Activated CD4-positive, alpha-beta T cell treated with anti-CD3 and anti-CD28 coated beads, Interleukin-2, amount 10 ng/mL, durations not matched to agents 24 days and 14 days (primary cell): Measurements from ENCODE around the gene MUS81. TPM values are rescaled to one million over a fixed set of nuclear protein-coding genes. Genes with fewer than 3 reads are reported as not detected.

Experiments used
- DNase-seq: peaks from one replicate; pipeline ENCODE4 v3.0.0; 2022
- H3K27ac Mint-ChIP-seq: one replicate; pipeline ENCODE4 v1.8.0; 2022; ENCODE audit warnings: mild to moderate bottlenecking, mixed read lengths
- H3K27me3 Mint-ChIP-seq: one replicate; pipeline ENCODE4 v1.8.0; 2022; ENCODE audit warnings: mixed read lengths
- H3K36me3 Mint-ChIP-seq: one replicate; pipeline ENCODE4 v1.8.0; 2022; ENCODE audit warnings: low read depth, mild to moderate bottlenecking, mixed read lengths
- H3K4me1 Mint-ChIP-seq: one replicate; pipeline ENCODE4 v1.8.0; 2021; ENCODE audit warnings: mixed read lengths
- H3K4me3 Mint-ChIP-seq: one replicate; pipeline ENCODE4 v1.8.0; 2022; ENCODE audit warnings: mild to moderate bottlenecking, moderate library complexity, mixed read lengths
- H3K9me3 Mint-ChIP-seq: one replicate; pipeline ENCODE4 v1.8.0; 2021; ENCODE audit warnings: mixed read lengths
- intact Hi-C: fragments of 100-400 bp; cut with micrococcal nuclease; formaldehyde crosslinking; loops from one replicate; pipeline ENCODE4 v1.15.1; 2023
- total RNA-seq: library from RNA; stranded (reverse); gene quantifications from 2 replicates; pipeline ENCODE4 v1.2.3, GENCODE V29; 2022

The MUS81 gene, protein sequence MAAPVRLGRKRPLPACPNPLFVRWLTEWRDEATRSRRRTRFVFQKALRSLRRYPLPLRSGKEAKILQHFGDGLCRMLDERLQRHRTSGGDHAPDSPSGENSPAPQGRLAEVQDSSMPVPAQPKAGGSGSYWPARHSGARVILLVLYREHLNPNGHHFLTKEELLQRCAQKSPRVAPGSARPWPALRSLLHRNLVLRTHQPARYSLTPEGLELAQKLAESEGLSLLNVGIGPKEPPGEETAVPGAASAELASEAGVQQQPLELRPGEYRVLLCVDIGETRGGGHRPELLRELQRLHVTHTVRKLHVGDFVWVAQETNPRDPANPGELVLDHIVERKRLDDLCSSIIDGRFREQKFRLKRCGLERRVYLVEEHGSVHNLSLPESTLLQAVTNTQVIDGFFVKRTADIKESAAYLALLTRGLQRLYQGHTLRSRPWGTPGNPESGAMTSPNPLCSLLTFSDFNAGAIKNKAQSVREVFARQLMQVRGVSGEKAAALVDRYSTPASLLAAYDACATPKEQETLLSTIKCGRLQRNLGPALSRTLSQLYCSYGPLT
- total RNA-seq: 77.4 and 80.5 TPM in 2 replicates

GRCh38 chr11:65860278-65861164 is at the start of gene MUS81:
Gene MUS81 (plus strand): TSS chr11:65860433. CDS start chr11:65860754, 321 bp downstream.
- DNase-seq: peak; percentile 99
- Mint-ChIP-seq H3K36me3 (peaks cover 51% of the 10 kb centered on the region), H3K4me3 (peak within 1 kb of the TSS; percentile 92), H3K9me3 (no peaks in the 10 kb centered on the region), H3K4me1 (peaks cover 35% of the 10 kb centered on the region), H3K27ac (peak within 1 kb of the TSS; percentile 94), H3K27me3 (no peaks in the 10 kb centered on the region)
- intact Hi-C loops: loop anchor here (1.0 kb wide), 2 partner anchors 28 to 59 kb away; partner anchors contain the start of genes C11orf68, DRAP1 and FIBP

GRCh38 chr11:65811764-65812475 is 48.3 kb upstream of the MUS81 start:
- Mint-ChIP-seq H3K4me1 (peaks cover 10% of the 10 kb centered on the region), H3K9me3 (no peaks in the 10 kb centered on the region), H3K4me3 (no peak overlapping the region), H3K36me3 (no peaks in the 10 kb centered on the region), H3K27me3 (peaks cover 15% of the 10 kb centered on the region), H3K27ac (peak overlapping the region; percentile 20)
- no peak for DNase-seq
- intact Hi-C loops: no loop called here

- H3K36me3 Mint-ChIP-seq: no peaks in the 10 kb centered on the region
These were observed 45.9 kb upstream of the MUS81 start for GRCh38 chr11:65814131-65814985.

GRCh38 chr11:65814986-65815565 is 45.2 kb upstream of the MUS81 start:
- DNase-seq: no peak
- Mint-ChIP-seq H3K36me3 (no peaks in the 10 kb centered on the region), H3K4me3 (no peak overlapping the region), H3K27ac (no peak overlapping the region), H3K4me1 (peaks cover 21% of the 10 kb centered on the region), H3K9me3 (no peaks in the 10 kb centered on the region), H3K27me3 (peaks cover 7% of the 10 kb centered on the region)
- intact Hi-C loops: no loop called here

More at GRCh38 chr11:65814131-65814985, 45.9 kb upstream of the MUS81 start:
- Mint-ChIP-seq H3K9me3 (no peaks in the 10 kb centered on the region), H3K4me1 (peaks cover 21% of the 10 kb centered on the region), H3K27ac (no peak overlapping the region), H3K4me3 (no peak overlapping the region), H3K27me3 (peaks cover 7% of the 10 kb centered on the region)
- no peak for DNase-seq
- intact Hi-C loops: no loop called here

DNA sequence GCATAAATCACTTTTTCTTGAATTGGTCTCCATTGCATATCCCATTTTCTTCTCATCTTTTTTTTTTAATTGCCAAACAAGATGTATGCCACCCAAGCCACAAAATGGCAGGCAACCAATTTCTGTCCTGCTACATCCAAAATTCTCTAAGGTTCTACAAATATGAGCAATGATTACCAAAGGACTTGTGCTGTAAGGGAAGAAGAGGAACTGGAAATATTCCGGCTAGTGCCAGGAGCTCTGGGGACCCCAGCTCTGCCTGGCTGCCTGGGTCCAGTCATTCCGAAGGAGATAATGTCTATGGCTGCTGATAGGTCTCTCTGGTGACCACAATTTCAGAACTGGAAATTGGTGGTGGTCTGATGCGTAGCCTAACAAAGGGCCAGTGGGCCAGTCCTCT is 43.5 kb upstream of the MUS81 start:
- Mint-ChIP-seq H3K9me3 (no peaks in the 10 kb centered on the region), H3K4me3 (peak overlapping the region; percentile 83), H3K36me3 (no peaks in the 10 kb centered on the region), H3K27me3 (peaks cover 2% of the 10 kb centered on the region), H3K4me1 (peaks cover 17% of the 10 kb centered on the region), H3K27ac (no peak overlapping the region)
- DNase-seq: no peak
- intact Hi-C loops: no loop called here

GRCh38 chr11:65817312-65817834 is 42.9 kb upstream of the MUS81 start:
- intact Hi-C loops: no loop called here
- Mint-ChIP-seq H3K4me1 (peaks cover 17% of the 10 kb centered on the region), H3K4me3 (peak overlapping the region; percentile 83), H3K27ac (peak overlapping the region; percentile 87), H3K36me3 (no peaks in the 10 kb centered on the region), H3K27me3 (peaks cover 2% of the 10 kb centered on the region), H3K9me3 (no peaks in the 10 kb centered on the region)
- DNase-seq: no peak

- peak overlapping the region; percentile 83 for H3K4me3 Mint-ChIP-seq
- no peaks in the 10 kb centered on the region for H3K9me3 Mint-ChIP-seq
- intact Hi-C loops: loop anchor here (1.0 kb wide), 4 partner anchors 38 to 244 kb away; partner anchors contain the start of gene AP5B1
- H3K27ac Mint-ChIP-seq: peak overlapping the region; percentile 87
- no peaks in the 10 kb centered on the region for H3K36me3 Mint-ChIP-seq
- peaks cover 17% of the 10 kb centered on the region for H3K4me1 Mint-ChIP-seq
- H3K27me3 Mint-ChIP-seq: peaks cover 2% of the 10 kb centered on the region
- DNase-seq: peak; percentile 98
These were observed 42.2 kb upstream of the MUS81 start for GRCh38 chr11:65817835-65818680.

GRCh38 chr11:65821107-65821506 is 39.1 kb upstream of the MUS81 start:
- Mint-ChIP-seq H3K4me1 (peaks cover 17% of the 10 kb centered on the region), H3K27me3 (no peaks in the 10 kb centered on the region), H3K4me3 (no peak overlapping the region), H3K9me3 (no peaks in the 10 kb centered on the region), H3K27ac (no peak overlapping the region), H3K36me3 (no peaks in the 10 kb centered on the region)
- no peak for DNase-seq
- intact Hi-C loops: no loop called here

DNA sequence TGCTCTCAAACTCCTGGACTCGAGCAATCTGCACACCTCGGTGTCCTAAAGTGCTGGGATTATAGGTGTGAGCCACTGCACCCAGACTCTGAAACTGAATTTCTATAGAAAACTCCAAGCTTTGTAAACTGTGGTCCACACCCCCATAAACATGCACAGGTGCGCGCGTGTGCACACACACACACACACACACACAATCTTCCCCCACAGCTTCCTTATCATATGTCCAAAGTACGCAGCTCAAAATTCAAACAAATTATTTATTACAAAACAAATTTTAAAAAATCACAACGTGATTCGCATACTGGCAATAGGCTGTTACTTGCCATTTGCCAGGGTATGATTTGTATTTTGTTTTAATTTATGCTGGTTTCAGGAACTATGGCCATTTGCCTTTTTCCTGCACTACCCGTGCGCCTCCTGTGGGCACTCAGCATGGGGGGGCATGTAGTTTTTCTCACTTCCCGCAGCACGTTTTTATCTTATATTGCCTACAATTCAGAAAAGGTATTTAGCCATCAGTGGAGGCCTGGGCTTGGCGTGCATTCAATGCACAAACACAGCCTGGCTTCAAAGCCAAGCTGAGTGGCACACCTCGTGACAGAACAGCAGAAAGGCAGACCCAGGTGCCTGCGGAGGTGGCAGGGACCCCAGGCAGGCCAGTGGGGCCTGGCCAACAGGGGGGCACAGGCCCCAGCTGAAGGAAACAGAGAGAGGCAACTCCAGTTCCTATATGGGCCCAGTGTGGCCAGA is 37.3 kb upstream of the MUS81 start:
- Mint-ChIP-seq H3K4me1 (peaks cover 10% of the 10 kb centered on the region), H3K36me3 (no peaks in the 10 kb centered on the region), H3K4me3 (no peak overlapping the region), H3K27ac (no peak overlapping the region), H3K27me3 (no peaks in the 10 kb centered on the region), H3K9me3 (no peaks in the 10 kb centered on the region)
- DNase-seq: no peak
- intact Hi-C loops: no loop called here

DNA sequence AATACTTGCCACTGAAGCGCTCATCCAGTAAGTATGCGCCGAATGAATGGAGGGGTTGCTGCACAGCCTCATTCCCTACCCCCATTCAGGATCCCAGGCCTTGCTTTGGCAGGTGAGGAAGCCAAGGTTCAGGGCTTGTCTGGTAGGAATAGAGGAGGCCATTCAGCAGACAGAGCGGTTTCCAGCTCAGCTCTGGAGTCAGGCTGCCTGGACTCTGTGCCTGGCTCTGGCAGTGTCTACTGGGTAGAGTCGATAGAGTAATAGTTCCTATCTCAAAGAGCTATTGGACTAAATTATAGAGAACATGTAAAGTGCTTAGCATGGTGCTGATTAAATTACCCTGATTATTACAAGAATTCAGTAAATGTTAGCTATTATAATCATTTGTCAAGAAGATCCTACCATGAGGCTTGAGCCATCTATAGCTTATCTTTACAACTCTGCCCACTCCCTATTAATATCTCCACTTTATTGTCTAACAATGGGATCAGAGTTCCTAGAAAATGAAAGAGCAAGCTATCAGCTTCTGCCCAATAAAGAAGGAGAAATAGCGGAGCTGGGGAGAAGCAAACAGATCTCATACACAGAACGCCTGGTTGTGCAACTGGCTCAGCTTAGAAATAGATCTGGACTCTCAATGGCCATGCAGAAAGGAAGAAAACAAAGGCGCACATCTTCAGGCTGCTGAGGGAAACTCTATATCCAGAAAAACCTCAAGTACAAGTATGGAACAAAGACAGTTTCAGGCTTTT is 33.1 kb upstream of the MUS81 start:
- H3K4me1 Mint-ChIP-seq: peaks cover 23% of the 10 kb centered on the region
- no peak overlapping the region for H3K4me3 Mint-ChIP-seq
- no peaks in the 10 kb centered on the region for H3K36me3 Mint-ChIP-seq
- H3K27ac Mint-ChIP-seq: peak overlapping the region; percentile 44
- peaks cover 4% of the 10 kb centered on the region for H3K9me3 Mint-ChIP-seq
- peaks cover 15% of the 10 kb centered on the region for H3K27me3 Mint-ChIP-seq
- intact Hi-C loops: no loop called here
- DNase-seq: no peak
